GM21619 (cell line): ENCODE results near the gene PSMB5.

Source experiments
- ATAC-seq: cut with Tn5 transposase; IDR thresholded peaks from one replicate; pipeline ENCODE4 v1.9.1; 2021; ENCODE audit not compliant: unreplicated experiment

Gene PSMB5

GRCh38 chr14:22996768-22997654, 37.7 kb downstream of the PSMB5 start:
- no peak for ATAC-seq

GRCh38 chr14:22995889-22996625, 38.6 kb downstream of the PSMB5 start:
- no peak for ATAC-seq

GRCh38 chr14:22994762-22995275, 39.9 kb downstream of the PSMB5 start:
- no peak for ATAC-seq

GRCh38 chr14:22993517-22993916, 41.2 kb downstream of the PSMB5 start:
- ATAC-seq = no peak

- ATAC-seq = no peak
These were observed 42.8 kb downstream of the PSMB5 start for GRCh38 chr14:22991852-22992251.

- ATAC-seq = no peak
These were observed 47.4 kb downstream of the PSMB5 start for GRCh38 chr14:22987291-22987690.

GRCh38 chr14:22986508-22987054, 48.1 kb downstream of the PSMB5 start:
- ATAC-seq = no peak

GRCh38 chr14:22985894-22986507, 48.7 kb downstream of the PSMB5 start:
- ATAC-seq = no peak

GRCh38 chr14:22984959-22985658, 49.6 kb downstream of the PSMB5 start:
- no peak for ATAC-seq

GRCh38 chr14:22982477-22983245, 52.0 kb downstream of the PSMB5 start, which contains the start of gene AJUBA:
Gene AJUBA (minus strand): TSS chr14:22982551. CDS start chr14:22982266, 285 bp downstream.
- ATAC-seq = peak; percentile 48

GRCh38 chr14:22981876-22982476, 52.7 kb downstream of the PSMB5 start:
- no peak for ATAC-seq

- no peak for ATAC-seq
These were observed 53.4 kb downstream of the PSMB5 start for GRCh38 chr14:22981090-22981875.

- ATAC-seq = no peak
These were observed 54.0 kb downstream of the PSMB5 start for GRCh38 chr14:22980672-22981089.

GRCh38 chr14:22979748-22980392, 54.8 kb downstream of the PSMB5 start:
- no peak for ATAC-seq

- no peak for ATAC-seq
These were observed 55.6 kb downstream of the PSMB5 start for GRCh38 chr14:22978981-22979671.

GRCh38 chr14:22978487-22978837, 56.2 kb downstream of the PSMB5 start:
- ATAC-seq = no peak

- no peak for ATAC-seq
These were observed 56.8 kb downstream of the PSMB5 start for GRCh38 chr14:22977684-22978486.
